HEK293 (cell line): ENCODE data around the gene UCK2.

Experiments
- CTCF ChIA-PET: fragments of 350-600 bp; formaldehyde crosslinking; extraction: SDS; loops from one replicate; lab custom pipeline; 2021; ENCODE audit warnings: antibody characterized with exemption; lab: Yijun Ruan, JAX
- POLR2A ChIA-PET: fragments of 300-600 bp; formaldehyde crosslinking; extraction: SDS; loops from one replicate; lab custom pipeline; 2020; ENCODE audit warnings: antibody characterized with exemption, inconsistent platforms; lab: Yijun Ruan, JAX
- H3K27ac ChIP-seq: fragments of 200-500 bp; sonication (Bioruptor generic); 2 replicates; pipeline ENCODE4 v1.5.1; 2014; ENCODE audit warnings: low read depth, low read length, control low read depth, inconsistent platforms; ENCODE audit errors: extremely low read depth
- H3K36me3 ChIP-seq, 2 experiments: fragments of 200-500 bp in 1 of 2; sonication (Bioruptor generic) in 1 of 2; 1 replicate in 1 of 2; 2 replicates in 1 of 2; pipeline ENCODE4 v1.5.1; 2014 to 2017; ENCODE audit warnings: inconsistent platforms in 2 of 2, low read length in 2 of 2; ENCODE audit not compliant: control insufficient read depth in 2 of 2, insufficient read depth in 1 of 2
- H3K4me1 ChIP-seq: fragments of 200-500 bp; sonication (Bioruptor generic); 2 replicates; pipeline ENCODE4 v1.5.1; 2014; ENCODE audit warnings: mild to moderate bottlenecking, low read length, inconsistent platforms; ENCODE audit not compliant: control insufficient read depth, insufficient read depth
- H3K4me3 ChIP-seq: 2 replicates; pipeline ENCODE4 v1.5.1; 2011; ENCODE audit warnings: low read depth, mild to moderate bottlenecking, control low read depth, low read length, moderate library complexity
- H3K9me3 ChIP-seq: fragments of 200-500 bp; sonication (Bioruptor generic); 2 replicates; pipeline ENCODE4 v1.5.1; 2014; ENCODE audit warnings: low read depth, low read length, inconsistent platforms; ENCODE audit not compliant: control insufficient read depth, insufficient read depth
- IKZF3 ChIP-seq: fragments of 450-650 bp; IDR thresholded peaks from 2 replicates; pipeline ENCODE4 v1.5.0; 2018; ENCODE audit warnings: missing biosample characterization, mild to moderate bottlenecking, missing genetic modification characterization, moderate library complexity
- PRDM1 ChIP-seq: fragments of 450-650 bp; formaldehyde crosslinking; IDR thresholded peaks from 2 replicates; pipeline ENCODE4; 2016; ENCODE audit warnings: missing biosample characterization, missing genetic modification characterization
- SP3 ChIP-seq: fragments of 450-650 bp; formaldehyde crosslinking; IDR thresholded peaks from 2 replicates; pipeline ENCODE4 v1.5.1; 2016; ENCODE audit warnings: missing biosample characterization, missing genetic modification characterization
- ZNF114 ChIP-seq: fragments of 450-650 bp; formaldehyde crosslinking; IDR thresholded peaks from 2 replicates; pipeline ENCODE4 v1.5.0; 2017; ENCODE audit warnings: missing biosample characterization, missing genetic modification characterization
- ZNF280C ChIP-seq: fragments of 450-650 bp; formaldehyde crosslinking; IDR thresholded peaks from 2 replicates; pipeline ENCODE4 v1.5.1; 2016; ENCODE audit warnings: missing biosample characterization, missing genetic modification characterization
- ZNF311 ChIP-seq: fragments of 450-650 bp; formaldehyde crosslinking; IDR thresholded peaks from 2 replicates; pipeline ENCODE4 v1.5.1; 2017; ENCODE audit warnings: missing biosample characterization, missing genetic modification characterization, borderline replicate concordance
- ZNF350 ChIP-seq: fragments of 450-650 bp; formaldehyde crosslinking; IDR thresholded peaks from 2 replicates; pipeline ENCODE4 v1.5.0; 2017; ENCODE audit warnings: missing biosample characterization, mild to moderate bottlenecking, missing genetic modification characterization
- ZNF560 ChIP-seq: fragments of 450-650 bp; formaldehyde crosslinking; IDR thresholded peaks from 2 replicates; pipeline ENCODE4 v1.5.1; 2017; ENCODE audit warnings: missing biosample characterization, missing genetic modification characterization, borderline replicate concordance
- ZNF580 ChIP-seq: fragments of 450-650 bp; formaldehyde crosslinking; IDR thresholded peaks from 2 replicates; pipeline ENCODE4 v1.5.1; 2016; ENCODE audit warnings: missing biosample characterization, missing genetic modification characterization
- ZNF664 ChIP-seq: fragments of 450-650 bp; formaldehyde crosslinking; IDR thresholded peaks from 2 replicates; pipeline ENCODE4 v1.5.1; 2016; ENCODE audit warnings: missing biosample characterization, missing genetic modification characterization
- ZNF701 ChIP-seq: fragments of 450-650 bp; formaldehyde crosslinking; IDR thresholded peaks from 2 replicates; pipeline ENCODE4 v1.5.1; 2016; ENCODE audit warnings: missing biosample characterization, missing genetic modification characterization
- ZNF747 ChIP-seq: fragments of 450-650 bp; formaldehyde crosslinking; IDR thresholded peaks from 2 replicates; pipeline ENCODE4 v1.5.1; 2016; ENCODE audit warnings: missing biosample characterization, missing genetic modification characterization
- ZNF792 ChIP-seq: fragments of 450-650 bp; formaldehyde crosslinking; IDR thresholded peaks from 2 replicates; pipeline ENCODE4 v1.5.1; 2016; ENCODE audit warnings: missing biosample characterization, missing genetic modification characterization

The UCK2 gene

DNA sequence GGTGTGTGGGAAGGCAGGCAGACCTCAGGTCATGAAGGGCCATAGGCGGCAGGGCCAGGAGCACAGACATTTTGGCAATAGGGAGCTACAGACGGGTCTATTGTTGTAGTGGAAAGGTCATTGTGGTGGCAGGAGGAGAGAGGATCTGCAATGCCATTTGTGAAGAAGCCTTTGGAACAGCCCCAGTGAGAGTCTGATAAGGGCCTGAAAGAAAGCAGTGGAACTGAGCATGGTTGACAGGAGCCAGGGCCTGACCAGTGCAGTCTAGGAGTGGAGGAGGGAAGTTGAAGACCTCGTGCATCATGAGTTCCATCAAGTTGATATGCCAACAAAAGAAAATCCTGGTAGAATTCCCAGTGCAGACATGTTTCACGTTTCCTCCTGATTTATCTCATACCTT lies 65.5 kb downstream of the UCK2 start:
- H3K36me3 ChIP-seq, result peaks cover 7 to 78% of the 10 kb centered on the region in 2 experiments; a peak in 2 of 3 replicates
- H3K4me3 ChIP-seq, result no peak overlapping the region
- no peak for TF ChIP-seq ZNF114 (tag by site-specific recombination)
- TF ChIP-seq SP3 (tag by site-specific recombination), result no peak
- TF ChIP-seq IKZF3 (tag by site-specific recombination), result no peak
- TF ChIP-seq ZNF560 (tag by site-specific recombination), result no peak
- TF ChIP-seq, all 188 proteins: peak for 0
- no peaks in the 10 kb centered on the region for H3K4me1 ChIP-seq
- POLR2A ChIA-PET, result no interaction called here
- CTCF ChIA-PET, result interaction anchor here (0.6 to 0.7 kb wide), 2 partner anchors 18 to 543 kb away, joined by 3 read pairs; no protein-coding TSS in a partner anchor
- H3K27ac ChIP-seq, result no peak overlapping the region
- no peaks in the 10 kb centered on the region for H3K9me3 ChIP-seq

DNA sequence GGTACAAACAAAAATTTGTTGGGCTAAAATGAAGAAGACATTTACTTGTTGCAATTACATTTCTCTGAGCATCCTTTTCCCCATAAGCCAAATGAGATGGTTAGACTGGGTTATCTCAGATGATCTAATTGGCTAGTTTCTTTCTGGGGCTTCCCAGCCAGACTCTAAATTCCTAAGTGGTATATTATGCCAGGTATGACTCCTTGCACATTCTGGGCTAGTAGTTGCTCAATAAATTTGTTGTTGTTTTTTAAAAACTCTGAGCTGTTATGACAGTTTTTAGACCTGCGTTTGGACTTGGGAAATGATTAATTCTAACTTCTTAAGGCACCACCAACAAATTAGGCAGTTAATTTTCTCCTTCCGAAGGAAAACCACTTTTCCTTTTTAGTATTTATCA lies 66.1 kb downstream of the UCK2 start:
- no peak overlapping the region for H3K4me3 ChIP-seq
- H3K4me1 ChIP-seq, result no peaks in the 10 kb centered on the region
- no peaks in the 10 kb centered on the region for H3K9me3 ChIP-seq
- ChIA-PET CTCF (interaction anchor here (0.6 kb wide), 1 partner anchor 18 kb away, joined by 3 read pairs; no protein-coding TSS in a partner anchor), POLR2A (no interaction called here)
- TF ChIP-seq ZNF747 (tag by site-specific recombination) (no peak), ZNF311 (tag by site-specific recombination) (no peak), ZNF664 (tag by site-specific recombination) (peak; percentile 64; the same call in 1 of the 2 replicates), ZNF701 (tag by site-specific recombination) (no peak)
- H3K27ac ChIP-seq, result no peak overlapping the region
- peaks cover 7 to 84% of the 10 kb centered on the region in 2 experiments; a peak in 2 of 3 replicates for H3K36me3 ChIP-seq

DNA sequence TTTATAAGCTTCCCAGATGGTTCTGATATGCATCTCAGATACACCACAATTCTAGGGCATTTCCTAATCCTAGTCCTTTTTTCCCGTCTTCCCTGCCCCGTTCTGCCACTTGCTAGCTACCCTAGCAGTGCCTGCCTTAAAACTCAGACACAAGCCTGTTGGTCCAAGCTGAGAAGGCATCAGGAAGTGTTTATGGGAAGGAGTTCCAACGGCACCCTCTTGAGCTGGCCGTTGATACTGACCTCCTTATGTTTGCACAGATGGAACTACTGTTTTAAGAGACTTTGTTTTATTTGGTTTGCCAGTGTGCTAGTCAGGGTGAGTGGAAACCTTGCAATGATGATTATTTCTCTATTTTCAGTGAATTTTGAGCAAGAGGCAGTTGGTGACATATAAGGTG lies 67.2 kb downstream of the UCK2 start:
- POLR2A ChIA-PET, result interaction anchor here (1.3 kb wide), 1 partner anchor 11 kb away, joined by 6 read pairs; no protein-coding TSS in a partner anchor
- H3K27ac ChIP-seq, result no peak overlapping the region
- no peaks in the 10 kb centered on the region for H3K4me1 ChIP-seq
- CTCF ChIA-PET, result interaction anchor here (0.9 kb wide), 1 partner anchor 34 kb away, joined by 3 read pairs; no protein-coding TSS in a partner anchor
- no peak overlapping the region for H3K4me3 ChIP-seq
- H3K9me3 ChIP-seq, result no peaks in the 10 kb centered on the region
- H3K36me3 ChIP-seq, result peaks cover 7 to 94% of the 10 kb centered on the region in 2 experiments; a peak in 2 of 3 replicates
- TF ChIP-seq ZNF280C (tag by site-specific recombination), result no peak
- no peak for TF ChIP-seq ZNF664 (tag by site-specific recombination)
- TF ChIP-seq ZNF560 (tag by site-specific recombination), result no peak
- TF ChIP-seq ZNF350 (tag by site-specific recombination), result no peak

GRCh38 chr1:165895451-165895871 lies 68.0 kb downstream of the UCK2 start:
- peak; percentile 19; the same call in 1 of the 2 replicates for TF ChIP-seq PRDM1 (tag by site-specific recombination)
- no peak for TF ChIP-seq ZNF580 (tag by site-specific recombination)
- TF ChIP-seq ZNF792, result no peak

More at GRCh38 chr1:165895451-165895871, 68.0 kb downstream of the UCK2 start:
- H3K27ac ChIP-seq, result no peak overlapping the region
- peaks cover 7 to 92% of the 10 kb centered on the region in 2 experiments; a peak in 2 of 3 replicates for H3K36me3 ChIP-seq
- ChIA-PET CTCF (no interaction called here), POLR2A (interaction anchor here (1.3 kb wide), 1 partner anchor 12 kb away, joined by 6 read pairs; no protein-coding TSS in a partner anchor)
- H3K4me3 ChIP-seq, result no peak overlapping the region
- no peaks in the 10 kb centered on the region for H3K9me3 ChIP-seq
- H3K4me1 ChIP-seq, result no peaks in the 10 kb centered on the region
